Body of pancreas (tissue), 4 donors: ENCODE results near the gene PARVG. TPM values are rescaled to one million over a fixed set of nuclear protein-coding genes. Genes with fewer than 3 reads are reported as not detected.
"Not testable (repeated sequence)": the region's sequence is repeated elsewhere in the genome, so short reads cannot be mapped to it uniquely, and the experiment has no call there.

Experiments
- ATAC-seq: fragments of 150-250 bp; one replicate; pipeline ENCODE4 v1.9.1; 2016
- DNase-seq, 4 donors: peaks; one replicate each; pipeline ENCODE4 v3.0.0-alpha.2; 2019
- H3K27ac ChIP-seq, 4 donors: fragments of 200-600 bp; sonication (generic); 1 replicate in 3 of 4; 2 replicates in 1 of 4; pipeline versions ENCODE4 v1.5.1 to v1.6.1; 2016 to 2019; ENCODE audit warnings: mild to moderate bottlenecking in 1 of 4, mixed read lengths in 1 of 4, moderate library complexity in 1 of 4
- H3K27me3 ChIP-seq, 2 donors: fragments of 200-600 bp; sonication (generic); one replicate each; pipeline ENCODE4 v1.6.0; 2016; ENCODE audit warnings: mild to moderate bottlenecking in 1 of 2
- H3K36me3 ChIP-seq, 2 donors: fragments of 200-600 bp; sonication (generic); replicated peaks in 1 of 2; 2 replicates each; pipeline ENCODE4 v1.5.1; 2016; ENCODE audit warnings: low read depth in 2 of 2; ENCODE audit not compliant: insufficient read depth in 1 of 2
- H3K4me1 ChIP-seq: fragments of 200-600 bp; sonication (generic); one replicate; pipeline ENCODE4 v1.6.0; 2016
- H3K4me3 ChIP-seq, 2 donors: fragments of 200-600 bp; sonication (generic); 1 replicate in 1 of 2; 2 replicates in 1 of 2; pipeline ENCODE4 v1.5.1; 2016 to 2019
- H3K9me3 ChIP-seq, 3 donors: fragments of 200-600 bp; sonication (generic); 1 replicate in 2 of 3; 2 replicates in 1 of 3; pipeline ENCODE4 v1.5.1; 2016
- CTCF ChIP-seq, 7 experiments: fragments of 450-650 bp in 4 of 7; fragments of 200-600 bp in 3 of 7; sonication (generic) in 3 of 7; IDR thresholded peaks; one replicate each; pipeline ENCODE4 v1.5.1; 2016 to 2019; ENCODE audit warnings: antibody characterized with exemption in 7 of 7
- POLR2A ChIP-seq, 3 donors: fragments of 450-650 bp; IDR thresholded peaks; one replicate each; pipeline ENCODE4 v1.6.1; 2016; ENCODE audit warnings: antibody characterized with exemption in 3 of 3, mild to moderate bottlenecking in 2 of 3
- WGBS, 2 donors: methylation state at CpG; one replicate each; pipeline ENCODE4 v1.1.5; 2017; 5-methylcytosine and 5-hydroxymethylcytosine counted together
- intact Hi-C: fragments of 100-400 bp; cut with DNase I; formaldehyde crosslinking; loops from one replicate; pipeline ENCODE4 v1.15.1; 2023
- total RNA-seq, 2 donors: library from RNA; depleted of rRNA; stranded (reverse); fragments of >200 nt; gene quantifications; one replicate each; pipeline ENCODE4 v1.1.0, GENCODE V29; 2016

Gene PARVG
- total RNA-seq, 2 donors from 2014 or later = 8.8 to 13.2 TPM

- Histone ChIP-seq H3K4me3 (no peak overlapping the region), H3K9me3 (no peaks in the 10 kb centered on the region), H3K27ac (no peak overlapping the region), H3K27me3 (no peaks in the 10 kb centered on the region), H3K4me1 (no peaks in the 10 kb centered on the region), H3K36me3 (no peaks in the 10 kb centered on the region)
- no peak for TF ChIP-seq POLR2A (IDR thresholded peaks at IDR 0.05)
- TF ChIP-seq CTCF (IDR thresholded peaks at IDR 0.05) = no peak
- no peak for ATAC-seq
- intact Hi-C loops = no loop called here
- DNase-seq = no peak
Observed at GRCh38 chr22:44237290-44237689, 56.6 kb downstream of the PARVG start.

GRCh38 chr22:44241121-44241520 is 60.4 kb downstream of the PARVG start:
- ATAC-seq, H3K27me3 ChIP-seq, H3K27ac ChIP-seq, H3K36me3 ChIP-seq, intact Hi-C loops, H3K4me3 ChIP-seq, H3K4me1 ChIP-seq, DNase-seq, H3K9me3 ChIP-seq: not testable (repeated sequence)
- WGBS, 2 donors = 81 to 90% methylated on average over 3 of the region's 3 CpGs

- H3K4me1 ChIP-seq = no peaks in the 10 kb centered on the region
- TF ChIP-seq CTCF (IDR thresholded peaks at IDR 0.05) (no peak), POLR2A (IDR thresholded peaks at IDR 0.05) (no peak)
- no peak for DNase-seq
- intact Hi-C loops = no loop called here
- WGBS, 2 donors = 62 to 79% methylated on average over 15 to 17 of the region's 17 CpGs
- H3K27me3 ChIP-seq = no peaks in the 10 kb centered on the region
- H3K36me3 ChIP-seq = no peaks in the 10 kb centered on the region
- no peak overlapping the region for H3K27ac ChIP-seq
- no peaks in the 10 kb centered on the region for H3K9me3 ChIP-seq
- no peak overlapping the region for H3K4me3 ChIP-seq
- no peak for ATAC-seq
Observed at GRCh38 chr22:44242946-44243724, 62.4 kb downstream of the PARVG start.

GRCh38 chr22:44243761-44244160 is 63.0 kb downstream of the PARVG start:
- Histone ChIP-seq H3K36me3 (no peaks in the 10 kb centered on the region), H3K27ac (no peak overlapping the region), H3K27me3 (no peaks in the 10 kb centered on the region), H3K4me1 (no peaks in the 10 kb centered on the region), H3K4me3 (no peak overlapping the region), H3K9me3 (no peaks in the 10 kb centered on the region)
- 63 to 75% methylated on average over 8 of the region's 8 CpGs for WGBS, 2 donors
- DNase-seq (no peak), ATAC-seq (no peak)
- intact Hi-C loops = no loop called here
- TF ChIP-seq POLR2A (IDR thresholded peaks at IDR 0.05) (no peak), CTCF (IDR thresholded peaks at IDR 0.05) (no peak)

GRCh38 chr22:44244265-44244822 is 63.6 kb downstream of the PARVG start:
- H3K27ac ChIP-seq = no peak overlapping the region
- H3K9me3 ChIP-seq = no peaks in the 10 kb centered on the region
- DNase-seq (no peak), ATAC-seq (no peak)
- intact Hi-C loops = no loop called here
- H3K27me3 ChIP-seq = no peaks in the 10 kb centered on the region
- no peaks in the 10 kb centered on the region for H3K4me1 ChIP-seq
- H3K36me3 ChIP-seq = no peaks in the 10 kb centered on the region
- no peak overlapping the region for H3K4me3 ChIP-seq
- TF ChIP-seq CTCF (IDR thresholded peaks at IDR 0.05) (no peak), POLR2A (IDR thresholded peaks at IDR 0.05) (no peak)
- WGBS, 2 donors = 78 to 80% methylated on average over 9 of the region's 9 CpGs
